Smooth muscle cell (in vitro differentiated cells): Measurements from ENCODE around the gene RIOX2. TPM values are rescaled to one million over a fixed set of nuclear protein-coding genes. Genes with fewer than 3 reads are reported as not detected.

Experiments used
- DNase-seq: peaks from one replicate; lab custom pipeline; 2025; ENCODE audit not compliant: unreplicated experiment; lab: John Stamatoyannopoulos, UW
- H2AFZ ChIP-seq: fragments of 200-600 bp; sonication (generic); 2 replicates; pipeline ENCODE4 v1.6.0; 2016; ENCODE audit warnings: antibody characterized with exemption, low read depth, mild to moderate bottlenecking
- H3F3A ChIP-seq: fragments of 200-600 bp; sonication (generic); 2 replicates; pipeline ENCODE4 v1.6.0; 2017; ENCODE audit warnings: antibody characterized with exemption, low read depth
- H3K27ac ChIP-seq: fragments of 200-600 bp; sonication (generic); 2 replicates; pipeline ENCODE4 v1.5.1; 2016; ENCODE audit warnings: low read depth, mild to moderate bottlenecking
- H3K27me3 ChIP-seq: fragments of 200-600 bp; sonication (generic); 2 replicates; pipeline ENCODE4 v1.6.1; 2016; ENCODE audit warnings: low read depth, mild to moderate bottlenecking
- H3K36me3 ChIP-seq: fragments of 200-600 bp; sonication (generic); 2 replicates; pipeline ENCODE4 v1.5.1; 2016; ENCODE audit warnings: low read depth
- H3K4me1 ChIP-seq: fragments of 200-600 bp; sonication (generic); 2 replicates; pipeline ENCODE4 v1.5.1; 2016; ENCODE audit warnings: low read depth
- H3K4me2 ChIP-seq: fragments of 200-600 bp; sonication (generic); 2 replicates; pipeline ENCODE4 v1.6.0; 2016; ENCODE audit warnings: mild to moderate bottlenecking
- H3K4me3 ChIP-seq: fragments of 200-600 bp; sonication (generic); 2 replicates; pipeline ENCODE4 v1.5.1; 2016; ENCODE audit warnings: mild to moderate bottlenecking
- H3K79me2 ChIP-seq: fragments of 200-600 bp; sonication (generic); 2 replicates; pipeline ENCODE4 v1.6.0; 2016; ENCODE audit warnings: low read depth, mild to moderate bottlenecking
- H3K9ac ChIP-seq: fragments of 200-600 bp; sonication (generic); 2 replicates; pipeline ENCODE4 v1.6.0; 2016; ENCODE audit warnings: low read depth
- H3K9me3 ChIP-seq: fragments of 200-600 bp; sonication (generic); replicated peaks from 2 replicates; pipeline ENCODE4 v1.5.1; 2016; ENCODE audit warnings: low read depth
- H4K20me1 ChIP-seq: fragments of 200-600 bp; sonication (generic); 2 replicates; pipeline ENCODE4 v1.6.0; 2016; ENCODE audit warnings: low read depth
- WGBS: methylation state at CpG from one replicate; pipeline ENCODE4 v1.1.7; 2016; ENCODE audit warnings: low lambda C conversion rate; 5-methylcytosine and 5-hydroxymethylcytosine counted together
- polyA plus RNA-seq: library from polyadenylated mRNA; unstranded; fragments of >200 nt; fragmentation: Nextera tagmentation; extraction: Ambion mirVana; gene quantifications from 2 replicates; pipeline ENCODE4 v1.2.1, GENCODE V29; 2016
- total RNA-seq: library from RNA; depleted of rRNA; stranded (reverse); fragments of >200 nt; gene quantifications from 2 replicates; pipeline ENCODE4 v1.2.3, GENCODE V29; 2014
- TF ChIP-seq, protein P1 (sequence below): fragments of 200-600 bp; sonication (generic); IDR thresholded peaks from 2 replicates; pipeline ENCODE4 v1.5.1; 2017; ENCODE audit warnings: borderline replicate concordance, mild to moderate bottlenecking, antibody characterized with exemption; ENCODE audit not compliant: insufficient read depth, poor library complexity, severe bottlenecking

The RIOX2 gene
- total and polyA plus RNA-seq, 2 experiments from 2014 or later = 14.6 to 17.8 TPM

DNA sequence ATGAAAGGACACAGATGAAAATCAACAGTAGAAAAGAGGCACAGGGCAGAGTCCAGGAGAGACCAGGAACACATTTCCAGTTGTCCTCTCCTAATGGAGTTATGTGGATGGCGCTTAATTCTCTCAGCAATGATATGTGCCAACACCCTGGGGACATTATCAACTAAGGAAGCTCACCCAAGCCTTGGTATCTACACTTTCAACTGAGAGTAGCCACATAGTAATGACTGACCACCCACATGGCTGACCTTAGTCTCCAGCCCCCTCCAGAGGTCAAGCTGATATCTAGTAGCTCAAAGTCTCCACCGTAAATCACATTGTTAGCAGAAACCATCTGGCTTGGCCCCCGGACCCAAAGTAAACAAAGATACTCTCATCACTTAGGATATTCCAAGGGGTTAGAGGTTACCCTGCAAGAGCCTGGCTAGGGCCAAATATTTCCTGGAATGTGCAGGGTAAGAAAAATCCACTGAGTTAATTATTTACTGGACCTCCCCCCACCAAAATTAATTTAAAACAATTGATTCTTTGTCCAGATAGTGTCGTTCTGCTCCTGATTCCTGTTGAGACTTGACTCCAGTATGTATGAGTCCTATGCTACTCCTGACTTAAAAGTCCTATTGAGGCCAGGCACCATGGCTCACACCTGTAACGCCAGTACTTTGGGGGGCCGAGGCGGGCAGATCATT, 38.1 kb upstream of the RIOX2 start:
- Histone ChIP-seq H3K4me3 (no peak overlapping the region), H3K79me2 (no peaks in the 10 kb centered on the region), H4K20me1 (no peaks in the 10 kb centered on the region), H3K4me1 (no peaks in the 10 kb centered on the region), H3K27ac (no peak overlapping the region), H2AFZ (no peak overlapping the region), H3K27me3 (no peaks in the 10 kb centered on the region), H3K9me3 (no peaks in the 10 kb centered on the region), H3F3A (no peaks in the 10 kb centered on the region), H3K4me2 (no peak overlapping the region), H3K36me3 (no peaks in the 10 kb centered on the region), H3K9ac (no peak overlapping the region)
- no peak for DNase-seq
- TF ChIP-seq, protein P1, sequence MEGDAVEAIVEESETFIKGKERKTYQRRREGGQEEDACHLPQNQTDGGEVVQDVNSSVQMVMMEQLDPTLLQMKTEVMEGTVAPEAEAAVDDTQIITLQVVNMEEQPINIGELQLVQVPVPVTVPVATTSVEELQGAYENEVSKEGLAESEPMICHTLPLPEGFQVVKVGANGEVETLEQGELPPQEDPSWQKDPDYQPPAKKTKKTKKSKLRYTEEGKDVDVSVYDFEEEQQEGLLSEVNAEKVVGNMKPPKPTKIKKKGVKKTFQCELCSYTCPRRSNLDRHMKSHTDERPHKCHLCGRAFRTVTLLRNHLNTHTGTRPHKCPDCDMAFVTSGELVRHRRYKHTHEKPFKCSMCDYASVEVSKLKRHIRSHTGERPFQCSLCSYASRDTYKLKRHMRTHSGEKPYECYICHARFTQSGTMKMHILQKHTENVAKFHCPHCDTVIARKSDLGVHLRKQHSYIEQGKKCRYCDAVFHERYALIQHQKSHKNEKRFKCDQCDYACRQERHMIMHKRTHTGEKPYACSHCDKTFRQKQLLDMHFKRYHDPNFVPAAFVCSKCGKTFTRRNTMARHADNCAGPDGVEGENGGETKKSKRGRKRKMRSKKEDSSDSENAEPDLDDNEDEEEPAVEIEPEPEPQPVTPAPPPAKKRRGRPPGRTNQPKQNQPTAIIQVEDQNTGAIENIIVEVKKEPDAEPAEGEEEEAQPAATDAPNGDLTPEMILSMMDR = no peak
- WGBS = 76% methylated on average over 7 of the region's 7 CpGs

DNA sequence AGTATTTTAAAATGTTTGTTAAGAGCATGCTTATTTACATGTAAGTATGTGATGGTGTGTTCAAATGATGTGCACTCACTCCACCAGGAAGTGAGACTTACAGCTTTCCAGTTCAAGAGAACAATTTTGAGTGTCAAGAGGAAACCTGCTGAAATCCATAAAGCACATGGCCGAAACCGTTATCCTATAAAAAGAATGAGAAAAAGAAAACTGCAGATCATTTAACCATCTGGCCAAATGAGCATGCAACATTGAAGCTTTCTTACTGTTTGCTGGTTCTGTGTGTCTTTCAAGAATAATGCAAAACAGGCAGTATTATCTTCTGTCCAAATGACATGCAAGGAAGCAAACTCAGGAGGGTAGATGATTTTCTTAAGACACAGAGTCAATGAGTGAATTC, 36.6 kb upstream of the RIOX2 start:
- no peaks in the 10 kb centered on the region for H3K4me1 ChIP-seq
- H3K79me2 ChIP-seq = no peaks in the 10 kb centered on the region
- H3K36me3 ChIP-seq = no peaks in the 10 kb centered on the region
- no peak overlapping the region for H2AFZ ChIP-seq
- no peak for DNase-seq
- no peaks in the 10 kb centered on the region for H3K27me3 ChIP-seq
- H3K4me2 ChIP-seq = no peak overlapping the region
- no peaks in the 10 kb centered on the region for H3K9me3 ChIP-seq
- H3K4me3 ChIP-seq = no peak overlapping the region
- 89% methylated on average over 2 of the region's 2 CpGs for WGBS
- H3K9ac ChIP-seq = no peak overlapping the region
- no peaks in the 10 kb centered on the region for H4K20me1 ChIP-seq
- H3F3A ChIP-seq = no peaks in the 10 kb centered on the region
- TF ChIP-seq, protein P1 = no peak
- H3K27ac ChIP-seq = no peak overlapping the region

DNA sequence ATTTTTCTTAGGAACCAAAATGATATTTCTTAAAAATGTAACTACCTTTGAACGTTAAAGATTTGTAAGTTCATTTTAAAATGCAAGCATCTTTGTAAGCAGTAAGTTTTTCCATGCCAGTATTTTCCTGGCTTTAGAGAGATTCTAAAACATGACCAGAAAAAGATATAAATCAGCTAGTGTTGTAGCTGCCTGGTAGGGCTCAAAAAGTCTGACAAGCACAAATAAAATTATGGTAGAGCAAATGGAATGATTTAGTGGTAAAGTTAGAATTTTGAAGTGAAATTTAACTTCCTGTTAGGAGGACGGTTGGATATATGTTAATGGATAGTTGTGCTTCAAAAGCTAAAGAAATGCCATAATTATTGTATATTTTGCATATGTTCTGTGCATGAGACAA, 33.2 kb upstream of the RIOX2 start:
- Histone ChIP-seq H3K9me3 (no peaks in the 10 kb centered on the region), H3K79me2 (no peaks in the 10 kb centered on the region), H3K9ac (no peak overlapping the region), H3K27ac (no peak overlapping the region), H3K4me1 (no peaks in the 10 kb centered on the region), H3K4me2 (no peak overlapping the region), H3K4me3 (no peak overlapping the region), H2AFZ (no peak overlapping the region), H3F3A (no peaks in the 10 kb centered on the region), H3K27me3 (no peaks in the 10 kb centered on the region), H3K36me3 (no peaks in the 10 kb centered on the region), H4K20me1 (no peaks in the 10 kb centered on the region)
- WGBS = 84% methylated on average over 2 of the region's 2 CpGs
- TF ChIP-seq, protein P1 = no peak
- no peak for DNase-seq

DNA sequence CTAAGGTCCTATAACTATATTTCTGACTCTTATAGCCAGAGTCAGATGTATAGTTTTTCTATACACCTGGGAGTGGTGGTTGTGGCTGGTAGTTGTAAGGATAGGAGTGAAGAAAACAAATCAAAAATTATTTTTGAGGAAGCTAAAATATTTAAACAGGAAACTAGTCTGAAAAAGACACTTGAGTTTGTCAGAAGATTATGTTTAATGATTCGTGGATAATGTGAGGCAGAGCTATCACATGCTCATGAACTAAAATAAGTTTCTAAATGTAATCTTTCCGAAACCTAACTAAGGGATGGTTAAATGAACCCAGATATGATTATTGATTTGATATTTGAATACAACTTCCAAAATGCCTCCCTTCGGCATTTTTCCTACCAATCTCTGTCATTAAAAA, 32.5 kb upstream of the RIOX2 start:
- DNase-seq = no peak
- H3K36me3 ChIP-seq = no peaks in the 10 kb centered on the region
- no peak overlapping the region for H3K4me3 ChIP-seq
- H3K27me3 ChIP-seq = no peaks in the 10 kb centered on the region
- TF ChIP-seq, protein P1 = no peak
- H3F3A ChIP-seq = no peaks in the 10 kb centered on the region
- H3K4me2 ChIP-seq = no peak overlapping the region
- no peak overlapping the region for H3K9ac ChIP-seq
- H3K9me3 ChIP-seq = no peaks in the 10 kb centered on the region
- H4K20me1 ChIP-seq = no peaks in the 10 kb centered on the region
- no peak overlapping the region for H3K27ac ChIP-seq
- no peaks in the 10 kb centered on the region for H3K79me2 ChIP-seq
- H2AFZ ChIP-seq = no peak overlapping the region
- no peaks in the 10 kb centered on the region for H3K4me1 ChIP-seq
- 91% methylated on average over 3 of the region's 3 CpGs for WGBS
